ENCODE data around the gene TOGARAM1.

TOGARAM1 gene

GRCh38 chr14:45041641-45042040 is 79.7 kb downstream of the TOGARAM1 start:
- no peak for TF ChIP-seq MYC (IDR thresholded peaks at IDR 0.05; ENCODE audit: low read depth, low read length)
- no peak for TF ChIP-seq POLR2A (IDR thresholded peaks at IDR 0.05; ENCODE audit: extremely low read depth, insufficient read length)
- TF ChIP-seq MAX (IDR thresholded peaks at IDR 0.05; ENCODE audit: low read depth, low read length) = no peak
- no peak for TF ChIP-seq CTCF (IDR thresholded peaks at IDR 0.05; ENCODE audit: low read depth, low read length)
- no peak overlapping the region for H3K4me3 ChIP-seq (ENCODE audit: low read depth, low read length)
- DNase-seq (ENCODE audit: low read depth) = no peak

- TF ChIP-seq POLR2A (IDR thresholded peaks at IDR 0.05; ENCODE audit: extremely low read depth, insufficient read length) (no peak), CTCF (IDR thresholded peaks at IDR 0.05; ENCODE audit: low read depth, low read length) (no peak)
- no peak overlapping the region for H3K4me3 ChIP-seq (ENCODE audit: low read depth, low read length)
- DNase-seq (ENCODE audit: low read depth) = no peak
These were observed 82.6 kb downstream of the TOGARAM1 start for GRCh38 chr14:45044638-45045037.

GRCh38 chr14:45048385-45048784 is 86.4 kb downstream of the TOGARAM1 start:
- TF ChIP-seq MYC (IDR thresholded peaks at IDR 0.05; ENCODE audit: low read depth, low read length) (no peak), POLR2A (IDR thresholded peaks at IDR 0.05; ENCODE audit: extremely low read depth, insufficient read length) (no peak), MAX (IDR thresholded peaks at IDR 0.05; ENCODE audit: low read depth, low read length) (no peak), CTCF (IDR thresholded peaks at IDR 0.05; ENCODE audit: low read depth, low read length) (no peak)
- DNase-seq (ENCODE audit: low read depth) = no peak

GRCh38 chr14:45051180-45051579 is 89.2 kb downstream of the TOGARAM1 start:
- H3K4me3 ChIP-seq (ENCODE audit: low read depth, low read length) = no peak overlapping the region
- TF ChIP-seq MAX (IDR thresholded peaks at IDR 0.05; ENCODE audit: low read depth, low read length) = no peak
- TF ChIP-seq MYC (IDR thresholded peaks at IDR 0.05; ENCODE audit: low read depth, low read length) = no peak
- no peak for TF ChIP-seq POLR2A (IDR thresholded peaks at IDR 0.05; ENCODE audit: extremely low read depth, insufficient read length)
- no peak for TF ChIP-seq CTCF (IDR thresholded peaks at IDR 0.05; ENCODE audit: low read depth, low read length)
- DNase-seq (ENCODE audit: low read depth) = no peak

More at GRCh38 chr14:45048385-45048784, 86.4 kb downstream of the TOGARAM1 start:
- no peak overlapping the region for H3K4me3 ChIP-seq (ENCODE audit: low read depth, low read length)

- TF ChIP-seq POLR2A (IDR thresholded peaks at IDR 0.05; ENCODE audit: extremely low read depth, insufficient read length) = no peak
- no peak for TF ChIP-seq MAX (IDR thresholded peaks at IDR 0.05; ENCODE audit: low read depth, low read length)
- TF ChIP-seq MYC (IDR thresholded peaks at IDR 0.05; ENCODE audit: low read depth, low read length) = no peak
- no peak for TF ChIP-seq CTCF (IDR thresholded peaks at IDR 0.05; ENCODE audit: low read depth, low read length)
- no peak for DNase-seq (ENCODE audit: low read depth)
- no peak overlapping the region for H3K4me3 ChIP-seq (ENCODE audit: low read depth, low read length)
These were observed 89.9 kb downstream of the TOGARAM1 start for GRCh38 chr14:45051896-45052295.

GRCh38 chr14:45057349-45057748 is 95.4 kb downstream of the TOGARAM1 start:
- TF ChIP-seq MAX (IDR thresholded peaks at IDR 0.05; ENCODE audit: low read depth, low read length) (no peak), MYC (IDR thresholded peaks at IDR 0.05; ENCODE audit: low read depth, low read length) (no peak), CTCF (IDR thresholded peaks at IDR 0.05; ENCODE audit: low read depth, low read length) (no peak), POLR2A (IDR thresholded peaks at IDR 0.05; ENCODE audit: extremely low read depth, insufficient read length) (no peak)
- DNase-seq (ENCODE audit: low read depth) = no peak

More at GRCh38 chr14:45057349-45057748, 95.4 kb downstream of the TOGARAM1 start:
- no peak overlapping the region for H3K4me3 ChIP-seq (ENCODE audit: low read depth, low read length)

All from NB4 (cell line).